ENCODE results near the gene F3. TPM values are rescaled to one million over a fixed set of nuclear protein-coding genes. Genes with fewer than 3 reads are reported as not detected.
A peak's percentile ranks its signal among the peaks of the same experiment; 100 is the strongest.
"Not testable (repeated sequence)": the region's sequence is repeated elsewhere in the genome, so short reads cannot be mapped to it uniquely, and the experiment has no call there.

Gene F3
- under 1 TPM; 0.45 to 0.60 (median 0.53) TPM for total RNA-seq

DNA sequence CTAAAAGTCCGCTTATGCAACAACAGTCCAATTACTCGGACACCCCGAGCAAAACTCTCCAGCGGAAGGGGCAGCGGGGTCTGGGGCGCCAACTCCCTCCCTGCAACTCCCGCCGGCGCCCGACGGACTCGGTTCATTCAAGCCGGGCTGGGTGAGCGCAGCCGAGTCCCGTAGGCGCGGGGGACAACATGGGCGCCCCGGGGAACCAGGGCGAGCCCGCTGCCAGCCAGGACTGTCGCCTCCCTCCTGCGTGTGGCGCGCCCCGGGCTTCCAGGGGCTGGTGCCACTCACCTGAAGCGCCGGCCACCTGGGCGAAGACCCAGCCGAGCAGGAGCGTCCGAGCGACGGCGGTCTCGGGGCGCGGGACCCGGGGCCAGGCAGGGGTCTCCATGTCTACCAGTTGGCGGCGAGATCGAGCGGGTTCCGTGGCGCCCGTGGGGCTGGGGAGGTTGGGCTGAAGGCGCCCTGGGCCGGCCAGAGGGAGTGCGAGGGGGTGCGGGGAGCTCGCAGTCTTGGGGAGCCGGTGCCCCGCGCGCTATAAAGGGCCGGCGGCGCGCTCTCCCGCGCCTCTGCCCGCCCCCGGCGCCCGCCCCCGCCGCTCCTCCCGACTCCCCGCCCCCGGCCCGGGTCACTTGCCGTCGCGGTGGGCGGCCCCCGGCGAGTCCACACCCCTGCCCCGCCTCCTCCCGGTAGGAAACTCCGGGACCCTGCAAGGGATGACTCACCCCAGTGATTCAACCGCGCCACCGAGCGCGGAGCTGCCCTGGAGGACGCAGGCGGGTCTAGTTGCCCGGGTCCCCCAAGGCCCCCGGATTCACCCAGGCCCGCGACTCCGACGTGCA, at the start of gene F3:
Gene F3, minus strand, starts transcription at position 514 of the 842 bp plus-strand sequence. Its CDS starts 123 bp downstream, at position 391.
- Mint-ChIP-seq H3K27me3 (ENCODE audit: low read depth) (peaks cover 62% of the 10 kb centered on the region), H3K4me3 (peak within 1 kb of the TSS; percentile 73), H3K9me3 (no peaks in the 10 kb centered on the region), H3K4me1 (ENCODE audit: low read depth) (peaks cover 18% of the 10 kb centered on the region), H3K36me3 (ENCODE audit: insufficient read depth) (no peaks in the 10 kb centered on the region)
- DNase-seq: peak; percentile 69
- ATAC-seq: peak; percentile 95 to 96

DNA sequence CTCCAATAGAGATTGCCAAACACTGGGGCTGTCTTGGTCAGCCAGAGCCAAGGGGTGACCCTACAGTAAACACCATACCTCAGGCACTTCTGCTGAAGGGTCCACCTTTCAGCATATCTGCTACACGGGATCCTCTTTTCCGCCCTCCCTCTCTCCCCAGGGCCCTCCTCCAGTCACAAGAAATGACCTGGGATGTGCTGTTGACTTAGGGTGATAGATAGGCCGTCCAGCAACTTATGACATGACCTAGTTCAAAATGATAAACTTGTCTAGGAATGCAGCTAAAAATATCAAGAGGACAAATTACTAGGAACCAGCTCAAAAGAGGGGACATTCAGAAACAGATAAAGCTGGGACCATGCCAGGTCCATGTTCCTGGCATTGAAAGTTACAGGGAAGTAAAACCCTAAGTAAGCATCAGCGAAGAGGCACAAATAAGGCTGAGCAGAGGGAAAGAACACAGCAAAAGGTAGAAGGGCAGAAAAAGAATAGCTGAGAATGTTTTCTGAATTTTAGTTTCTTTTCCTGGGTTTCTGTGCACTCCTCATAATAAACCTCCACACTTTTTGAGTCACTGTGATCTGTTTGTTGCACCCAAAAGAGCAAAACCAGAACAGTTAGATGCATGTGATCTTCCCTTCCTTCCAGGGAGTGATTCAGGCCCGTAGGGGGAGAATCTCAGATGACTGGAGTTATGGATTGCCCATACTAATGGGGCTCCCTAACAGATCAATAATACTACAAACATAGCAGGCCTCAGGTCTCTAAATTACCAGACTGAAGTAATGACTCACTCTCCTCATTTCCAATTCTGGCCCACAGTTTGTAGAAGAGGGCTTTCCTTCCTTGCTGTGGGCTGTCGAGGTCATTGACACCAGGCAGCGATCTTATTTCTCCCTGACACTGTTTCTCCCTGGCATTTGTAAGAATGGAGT, 48.9 kb upstream of the F3 start:
- Mint-ChIP-seq H3K36me3 (ENCODE audit: insufficient read depth) (no peaks in the 10 kb centered on the region), H3K4me1 (ENCODE audit: low read depth) (no peaks in the 10 kb centered on the region), H3K27me3 (ENCODE audit: low read depth) (peaks cover 4% of the 10 kb centered on the region), H3K4me3 (no peak overlapping the region), H3K9me3 (no peaks in the 10 kb centered on the region)
- DNase-seq: no peak
- ATAC-seq: no peak

DNA sequence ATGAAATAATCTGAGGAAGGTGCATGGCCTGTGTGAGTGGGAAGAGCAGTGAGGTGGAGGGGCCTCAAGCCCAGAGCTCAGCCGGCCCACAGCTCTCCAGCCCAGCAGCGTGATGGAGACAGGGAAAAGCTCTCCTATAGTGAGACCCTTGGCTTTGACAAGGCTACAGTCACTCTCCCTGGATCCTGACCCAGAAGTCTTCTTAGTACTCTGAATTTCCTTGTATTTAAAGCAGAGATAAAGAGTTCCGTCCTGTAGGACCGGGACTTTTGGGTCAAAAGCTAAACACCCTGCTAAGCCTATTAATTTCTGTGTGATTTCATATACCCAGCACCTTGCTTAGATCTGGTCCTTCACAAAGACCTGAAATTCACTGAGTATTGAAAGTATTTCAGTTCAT, 48.2 kb upstream of the F3 start:
- Mint-ChIP-seq H3K9me3 (no peaks in the 10 kb centered on the region), H3K4me1 (ENCODE audit: low read depth) (no peaks in the 10 kb centered on the region), H3K4me3 (no peak overlapping the region), H3K27me3 (ENCODE audit: low read depth) (peaks cover 6% of the 10 kb centered on the region), H3K36me3 (ENCODE audit: insufficient read depth) (no peaks in the 10 kb centered on the region)
- no peak for ATAC-seq
- DNase-seq: no peak

DNA sequence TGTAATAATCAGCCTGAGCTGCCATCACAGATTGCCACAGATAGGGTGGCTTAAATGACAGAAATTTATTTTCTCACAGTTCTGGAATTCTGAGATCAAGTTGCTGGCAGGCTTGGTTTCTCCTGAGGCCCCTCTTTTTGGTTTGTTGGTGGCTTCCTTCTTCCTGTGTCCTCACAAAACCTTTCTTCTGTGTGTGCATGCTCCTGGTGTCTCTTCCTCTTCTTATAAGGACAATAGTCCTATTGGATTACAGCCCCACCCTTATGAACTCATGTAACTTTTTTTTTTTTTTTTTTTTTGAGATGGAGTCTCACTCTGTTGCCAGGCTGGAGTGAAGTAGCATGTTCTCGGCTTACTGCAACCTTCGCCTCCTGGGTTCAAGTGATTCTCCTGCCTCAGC, 41.0 kb upstream of the F3 start:
- Mint-ChIP-seq H3K36me3 (ENCODE audit: insufficient read depth) (no peaks in the 10 kb centered on the region), H3K4me1 (ENCODE audit: low read depth) (no peaks in the 10 kb centered on the region), H3K27me3 (ENCODE audit: low read depth) (peaks cover 25% of the 10 kb centered on the region), H3K4me3 (no peak overlapping the region), H3K9me3 (peaks cover 8% of the 10 kb centered on the region)
- DNase-seq: no peak
- no peak for ATAC-seq

DNA sequence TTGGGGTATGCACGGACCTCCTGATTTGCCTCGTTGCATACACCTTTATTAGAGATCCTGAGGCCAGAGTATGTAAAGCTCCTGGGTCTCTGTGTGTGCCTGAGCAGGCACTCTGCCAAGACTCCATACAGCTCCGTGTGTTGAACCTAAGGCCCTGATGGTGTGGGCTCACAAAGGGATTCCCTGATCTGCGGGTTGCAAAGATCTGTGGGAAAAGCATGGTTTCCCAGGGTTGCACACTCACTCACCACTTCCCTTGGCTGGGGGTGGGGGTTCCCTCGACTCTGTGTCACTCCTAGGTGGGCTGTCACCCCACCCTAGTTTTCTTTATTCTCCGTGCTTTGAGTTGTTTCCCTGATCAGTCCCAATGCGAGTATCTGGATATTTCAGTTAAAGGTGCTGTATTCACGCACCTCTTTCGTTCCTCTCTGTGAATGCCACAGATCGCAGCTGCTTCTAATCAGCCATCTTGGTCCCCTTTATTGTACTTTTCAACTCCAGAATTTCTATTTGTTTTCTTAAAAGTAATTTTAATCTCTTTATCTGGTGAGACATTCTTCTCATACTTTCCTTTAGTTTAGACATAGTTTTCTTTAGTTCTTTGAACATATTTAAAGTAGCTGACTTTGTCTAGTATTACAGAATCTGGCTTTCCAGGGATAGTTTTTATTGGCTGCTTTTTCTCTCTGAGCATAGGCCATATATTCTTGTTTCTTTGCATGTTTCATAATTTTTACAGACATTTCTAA, 39.0 kb upstream of the F3 start:
- no peak for DNase-seq
- Mint-ChIP-seq H3K4me1 (ENCODE audit: low read depth) (no peaks in the 10 kb centered on the region), H3K9me3 (peaks cover 16% of the 10 kb centered on the region), H3K4me3 (no peak overlapping the region), H3K36me3 (ENCODE audit: insufficient read depth) (no peaks in the 10 kb centered on the region), H3K27me3 (ENCODE audit: low read depth) (peaks cover 22% of the 10 kb centered on the region)
- no peak for ATAC-seq

DNA sequence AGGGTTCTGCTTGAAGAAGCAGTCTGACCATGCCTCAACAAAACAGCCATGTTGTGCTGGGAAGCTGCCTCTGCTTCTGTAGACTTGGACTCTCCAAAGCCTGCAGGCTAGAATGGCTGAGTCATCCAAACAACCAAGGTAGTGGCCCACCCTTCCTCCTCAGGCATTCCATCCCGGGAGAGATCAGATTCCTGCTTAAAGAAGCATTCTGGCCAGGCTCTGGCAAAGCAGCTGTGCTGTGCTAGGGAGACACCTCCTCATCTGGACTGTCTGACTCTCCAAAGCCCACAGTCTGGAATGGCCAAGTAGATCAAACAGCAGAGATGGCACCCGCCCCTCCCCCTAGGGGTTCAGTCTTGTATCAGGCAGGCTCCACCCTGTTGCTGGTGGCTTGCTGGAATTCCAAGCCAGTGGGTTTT, 38.3 kb upstream of the F3 start:
- Mint-ChIP-seq H3K4me1 (ENCODE audit: low read depth) (no peaks in the 10 kb centered on the region), H3K9me3 (peaks cover 16% of the 10 kb centered on the region), H3K4me3 (no peak overlapping the region), H3K36me3 (ENCODE audit: insufficient read depth) (no peaks in the 10 kb centered on the region), H3K27me3 (ENCODE audit: low read depth) (peaks cover 20% of the 10 kb centered on the region)
- DNase-seq (no peak), ATAC-seq (no peak)

DNA sequence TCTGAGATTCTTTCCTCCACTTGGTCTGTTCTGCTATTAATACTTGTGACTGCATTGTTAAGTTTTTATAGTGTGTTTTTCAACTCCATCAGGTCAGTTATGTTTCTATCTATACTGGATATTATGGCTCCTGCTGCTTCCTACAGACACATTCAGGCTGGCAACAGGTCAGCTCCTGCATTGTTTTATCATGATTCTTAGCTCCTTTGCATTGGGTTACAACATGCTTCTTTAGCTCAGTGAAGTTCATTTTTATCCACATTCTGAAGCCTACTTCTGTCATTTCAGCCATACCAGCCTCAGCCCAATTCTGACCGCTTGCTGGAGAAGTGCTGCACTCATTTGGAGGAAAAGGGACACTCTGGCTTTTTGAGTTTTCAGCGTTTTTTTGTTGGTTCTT, 37.3 kb upstream of the F3 start:
- DNase-seq (no peak), ATAC-seq (no peak)
- Mint-ChIP-seq H3K4me3 (no peak overlapping the region), H3K36me3 (ENCODE audit: insufficient read depth) (no peaks in the 10 kb centered on the region), H3K9me3 (peaks cover 16% of the 10 kb centered on the region), H3K27me3 (ENCODE audit: low read depth) (peaks cover 13% of the 10 kb centered on the region), H3K4me1 (ENCODE audit: low read depth) (no peaks in the 10 kb centered on the region)

DNA sequence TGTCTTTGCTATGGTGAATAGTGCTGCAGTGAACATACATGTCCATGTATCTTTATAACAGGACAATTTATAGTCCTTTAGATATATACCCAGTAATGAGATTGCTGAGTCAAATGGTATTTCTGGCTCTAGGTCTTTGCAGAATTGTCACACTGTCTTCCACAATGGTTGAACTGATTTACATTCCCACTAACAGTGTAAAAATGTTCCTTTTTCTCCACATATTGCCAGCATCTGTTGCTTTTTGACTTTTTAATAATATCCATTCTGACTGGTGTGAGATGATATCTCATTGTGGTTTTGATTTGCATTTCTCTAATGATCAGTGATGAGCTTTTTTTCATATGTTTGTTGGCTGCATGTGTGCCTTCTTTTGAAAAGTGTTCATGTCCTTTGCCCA, 32.4 kb upstream of the F3 start:
- not testable (repeated sequence) for ATAC-seq; DNase-seq; H3K4me3 Mint-ChIP-seq; H3K4me1 Mint-ChIP-seq (ENCODE audit: low read depth); H3K27me3 Mint-ChIP-seq (ENCODE audit: low read depth); H3K36me3 Mint-ChIP-seq (ENCODE audit: insufficient read depth)
- peaks cover 41% of the 10 kb centered on the region for H3K9me3 Mint-ChIP-seq

DNA sequence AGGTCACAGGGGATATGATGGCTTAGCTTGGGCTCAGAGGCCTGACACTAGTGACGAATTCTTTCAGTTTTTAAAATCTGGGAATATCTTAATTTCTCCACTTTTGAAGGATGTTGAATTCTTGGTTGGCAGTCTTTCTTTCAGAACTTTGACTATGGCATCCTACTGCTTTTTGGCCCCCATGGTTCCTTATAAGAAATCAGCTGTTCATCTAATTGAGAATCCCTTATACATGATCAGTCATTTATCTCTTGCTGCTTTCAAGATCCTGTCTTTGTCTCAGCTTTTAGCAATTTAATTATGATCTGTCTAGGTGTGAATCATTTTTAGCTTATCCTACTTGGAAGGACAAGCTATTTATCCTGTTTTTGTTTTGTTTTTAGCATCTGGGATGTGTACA, 31.2 kb upstream of the F3 start:
- DNase-seq: no peak
- Mint-ChIP-seq H3K36me3 (ENCODE audit: insufficient read depth) (no peaks in the 10 kb centered on the region), H3K4me1 (ENCODE audit: low read depth) (no peaks in the 10 kb centered on the region), H3K4me3 (no peak overlapping the region), H3K9me3 (peaks cover 36% of the 10 kb centered on the region), H3K27me3 (ENCODE audit: low read depth) (no peaks in the 10 kb centered on the region)
- no peak for ATAC-seq

DNA sequence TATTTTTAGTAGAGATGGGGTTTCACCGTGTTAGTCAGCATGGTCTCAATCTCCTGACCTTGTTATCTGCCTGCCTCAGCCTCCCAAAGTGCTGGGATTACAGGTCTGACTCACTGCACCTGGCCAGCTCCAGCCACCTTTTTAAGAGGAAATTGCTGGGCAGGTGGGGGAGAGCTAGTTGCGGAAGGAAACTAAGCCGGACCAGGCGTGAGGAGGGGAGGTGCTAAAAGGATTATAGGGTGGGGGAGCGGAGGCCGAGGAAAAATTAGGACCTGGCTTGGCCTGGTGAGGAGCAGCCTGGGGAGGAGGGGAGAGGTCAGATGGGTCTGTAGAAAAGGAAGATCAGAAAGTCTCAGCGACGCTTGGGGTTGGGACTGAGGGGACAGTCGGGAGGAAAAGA, 29.4 kb upstream of the F3 start:
- ATAC-seq; H3K36me3 Mint-ChIP-seq (ENCODE audit: insufficient read depth); H3K27me3 Mint-ChIP-seq (ENCODE audit: low read depth); H3K4me1 Mint-ChIP-seq (ENCODE audit: low read depth); DNase-seq; H3K4me3 Mint-ChIP-seq: not testable (repeated sequence)
- peaks cover 26% of the 10 kb centered on the region for H3K9me3 Mint-ChIP-seq

DNA sequence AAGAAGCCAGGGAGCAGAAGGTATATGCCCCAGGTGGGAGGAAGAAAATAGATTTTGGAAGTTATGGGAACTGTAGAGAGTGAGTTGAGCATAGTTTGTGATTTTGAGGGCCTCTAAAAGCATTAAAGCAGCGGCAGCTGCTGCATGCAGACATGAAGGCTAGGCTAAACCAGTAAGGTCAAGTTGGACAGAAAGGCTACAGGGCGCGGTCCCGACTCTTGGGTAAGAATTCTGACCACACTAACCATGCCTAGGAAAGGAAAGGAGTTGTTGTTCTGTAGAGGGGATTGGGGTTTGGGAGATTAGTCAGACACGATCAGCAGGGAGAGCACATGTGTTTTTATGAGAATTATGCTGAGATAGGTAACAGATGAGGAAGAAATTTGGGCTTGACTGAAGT, 27.2 kb upstream of the F3 start:
- peaks cover 26% of the 10 kb centered on the region for H3K9me3 Mint-ChIP-seq
- ATAC-seq; DNase-seq; H3K27me3 Mint-ChIP-seq (ENCODE audit: low read depth); H3K4me3 Mint-ChIP-seq; H3K4me1 Mint-ChIP-seq (ENCODE audit: low read depth); H3K36me3 Mint-ChIP-seq (ENCODE audit: insufficient read depth): not testable (repeated sequence)

DNA sequence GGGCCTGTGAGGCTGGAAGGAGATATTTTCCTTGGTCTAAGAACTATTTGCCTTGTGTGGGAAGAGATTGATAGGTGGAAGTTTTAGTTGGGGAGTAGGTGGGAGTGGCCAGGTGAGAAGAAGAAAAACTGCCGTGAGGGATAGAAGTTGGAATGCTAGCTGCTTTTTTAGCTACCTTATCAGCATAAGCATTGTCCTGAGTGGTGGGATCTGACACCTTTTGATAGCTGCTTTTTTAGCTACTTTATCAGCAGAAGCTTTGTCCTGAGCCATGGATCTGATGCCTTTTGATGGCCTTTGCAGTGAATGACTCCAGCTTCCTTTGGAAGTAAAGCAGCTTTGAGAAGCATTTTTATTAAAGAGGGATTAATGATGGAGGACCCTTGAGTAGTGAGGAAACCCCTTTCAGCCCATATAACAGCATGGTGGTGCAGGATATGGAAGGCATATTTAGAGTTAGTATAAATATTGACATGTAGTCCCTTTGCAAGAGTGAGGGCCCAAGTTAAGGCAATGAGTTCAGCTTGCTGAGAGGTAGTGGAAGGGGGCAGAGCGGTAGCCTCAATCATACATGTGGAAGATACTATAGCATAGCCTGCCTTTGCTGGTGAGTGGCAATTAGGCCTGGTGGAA, 26.5 kb upstream of the F3 start:
- H3K9me3 Mint-ChIP-seq: peaks cover 21% of the 10 kb centered on the region
- not testable (repeated sequence) for DNase-seq; H3K4me1 Mint-ChIP-seq (ENCODE audit: low read depth); H3K36me3 Mint-ChIP-seq (ENCODE audit: insufficient read depth); ATAC-seq; H3K4me3 Mint-ChIP-seq; H3K27me3 Mint-ChIP-seq (ENCODE audit: low read depth)

DNA sequence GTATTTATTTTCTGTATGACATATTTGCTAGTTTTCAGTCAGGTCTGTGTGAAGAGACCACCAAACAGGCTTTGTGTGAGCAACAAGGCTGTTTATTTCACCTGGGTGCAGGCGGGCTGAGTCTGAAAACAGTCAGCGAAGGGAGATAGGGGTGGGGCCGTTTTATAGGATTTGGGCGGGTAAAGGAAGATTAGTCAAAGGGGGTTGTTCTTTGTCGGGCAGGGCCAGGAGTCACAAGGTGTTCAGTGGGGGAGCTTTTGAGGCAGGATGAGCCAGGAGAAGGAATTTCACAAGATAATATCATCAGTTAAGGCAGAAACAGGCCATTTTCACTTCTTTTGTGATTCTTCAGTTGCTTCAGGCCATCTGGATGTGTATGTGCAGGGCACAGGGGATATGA, 24.9 kb upstream of the F3 start:
- DNase-seq; H3K36me3 Mint-ChIP-seq (ENCODE audit: insufficient read depth); H3K4me1 Mint-ChIP-seq (ENCODE audit: low read depth); H3K4me3 Mint-ChIP-seq; H3K27me3 Mint-ChIP-seq (ENCODE audit: low read depth); H3K9me3 Mint-ChIP-seq; ATAC-seq: not testable (repeated sequence)

DNA sequence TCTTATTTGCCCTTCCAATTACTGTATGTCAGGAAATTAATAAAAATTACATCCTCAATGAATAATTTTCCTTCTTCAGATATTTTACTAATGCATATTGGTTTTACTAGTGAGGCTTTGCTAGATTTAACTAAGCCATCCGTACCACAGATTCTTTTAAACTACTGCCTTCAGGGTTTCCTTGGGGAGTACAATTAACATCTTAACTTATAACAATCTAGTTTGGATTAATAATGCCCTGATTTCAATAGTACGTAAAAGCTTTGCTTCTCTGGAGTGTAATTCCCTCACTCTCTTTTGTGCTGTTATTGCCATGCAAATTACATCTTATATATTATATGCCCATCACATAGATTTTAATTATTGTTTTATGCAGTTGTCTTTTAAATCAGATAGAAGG, 24.3 kb upstream of the F3 start:
- DNase-seq (no peak), ATAC-seq (no peak)
- Mint-ChIP-seq H3K4me3 (no peak overlapping the region), H3K27me3 (ENCODE audit: low read depth) (peaks cover 3% of the 10 kb centered on the region), H3K4me1 (ENCODE audit: low read depth) (no peaks in the 10 kb centered on the region), H3K9me3 (peaks cover 4% of the 10 kb centered on the region), H3K36me3 (ENCODE audit: insufficient read depth) (no peaks in the 10 kb centered on the region)
